ENCODE data around the gene PNP.

PNP gene

DNA sequence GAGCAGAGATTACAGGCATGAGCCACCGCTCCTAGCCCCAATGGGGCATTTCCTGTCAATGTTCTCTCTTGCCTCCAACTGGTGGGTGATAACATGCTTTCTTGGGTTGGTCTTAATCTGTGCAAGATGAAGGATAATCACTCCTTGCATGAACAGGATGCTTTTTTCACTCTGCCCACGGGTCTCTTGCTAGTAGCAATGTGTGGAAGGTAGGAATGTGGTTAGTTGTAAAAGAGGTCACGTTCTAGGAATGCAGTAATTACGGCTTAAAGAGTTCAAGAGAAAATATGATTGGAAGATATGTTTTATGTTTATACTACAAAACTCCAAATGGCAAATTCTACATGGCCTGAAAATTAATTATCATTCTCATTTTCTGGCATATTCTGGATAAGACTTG lies 46.6 kb downstream of the PNP start:
- Histone ChIP-seq H3K9me3 (ENCODE audit: insufficient read depth, low read length, severe bottlenecking) (no peaks in the 10 kb centered on the region), H3K27me3 (ENCODE audit: insufficient read depth, low read length, poor library complexity) (peaks cover 5% of the 10 kb centered on the region), H3K4me1 (ENCODE audit: insufficient read depth, low read length) (no peaks in the 10 kb centered on the region), H3K27ac (ENCODE audit: low read length) (no peak overlapping the region), H3K9ac (ENCODE audit: low read depth, low read length) (no peak overlapping the region), H3K4me2 (ENCODE audit: insufficient read depth, low read length) (no peak overlapping the region), H4K20me1 (ENCODE audit: insufficient read depth, low read length) (no peaks in the 10 kb centered on the region), H3K36me3 (ENCODE audit: insufficient read depth, low read length) (no peaks in the 10 kb centered on the region), H3K79me2 (ENCODE audit: insufficient read depth, low read length) (no peaks in the 10 kb centered on the region), H2AFZ (ENCODE audit: low read depth, low read length) (no peak overlapping the region), H3K4me3 (ENCODE audit: low read depth in 1 of 2, low read length in 2 of 2) (no peak overlapping the region)
- ATAC-seq (ENCODE audit: insufficient read depth, low read depth) (no peak), DNase-seq (no peak)
- TF ChIP-seq, protein P1, sequence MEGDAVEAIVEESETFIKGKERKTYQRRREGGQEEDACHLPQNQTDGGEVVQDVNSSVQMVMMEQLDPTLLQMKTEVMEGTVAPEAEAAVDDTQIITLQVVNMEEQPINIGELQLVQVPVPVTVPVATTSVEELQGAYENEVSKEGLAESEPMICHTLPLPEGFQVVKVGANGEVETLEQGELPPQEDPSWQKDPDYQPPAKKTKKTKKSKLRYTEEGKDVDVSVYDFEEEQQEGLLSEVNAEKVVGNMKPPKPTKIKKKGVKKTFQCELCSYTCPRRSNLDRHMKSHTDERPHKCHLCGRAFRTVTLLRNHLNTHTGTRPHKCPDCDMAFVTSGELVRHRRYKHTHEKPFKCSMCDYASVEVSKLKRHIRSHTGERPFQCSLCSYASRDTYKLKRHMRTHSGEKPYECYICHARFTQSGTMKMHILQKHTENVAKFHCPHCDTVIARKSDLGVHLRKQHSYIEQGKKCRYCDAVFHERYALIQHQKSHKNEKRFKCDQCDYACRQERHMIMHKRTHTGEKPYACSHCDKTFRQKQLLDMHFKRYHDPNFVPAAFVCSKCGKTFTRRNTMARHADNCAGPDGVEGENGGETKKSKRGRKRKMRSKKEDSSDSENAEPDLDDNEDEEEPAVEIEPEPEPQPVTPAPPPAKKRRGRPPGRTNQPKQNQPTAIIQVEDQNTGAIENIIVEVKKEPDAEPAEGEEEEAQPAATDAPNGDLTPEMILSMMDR (IDR thresholded peaks at IDR 0.05; ENCODE audit: borderline replicate concordance, extremely low read depth, low read length, poor library complexity, severe bottlenecking): no peak
- no peak for TF ChIP-seq EZH2 (IDR thresholded peaks at IDR 0.05; ENCODE audit: borderline replicate concordance, low read depth, low read length, severe bottlenecking)

DNA sequence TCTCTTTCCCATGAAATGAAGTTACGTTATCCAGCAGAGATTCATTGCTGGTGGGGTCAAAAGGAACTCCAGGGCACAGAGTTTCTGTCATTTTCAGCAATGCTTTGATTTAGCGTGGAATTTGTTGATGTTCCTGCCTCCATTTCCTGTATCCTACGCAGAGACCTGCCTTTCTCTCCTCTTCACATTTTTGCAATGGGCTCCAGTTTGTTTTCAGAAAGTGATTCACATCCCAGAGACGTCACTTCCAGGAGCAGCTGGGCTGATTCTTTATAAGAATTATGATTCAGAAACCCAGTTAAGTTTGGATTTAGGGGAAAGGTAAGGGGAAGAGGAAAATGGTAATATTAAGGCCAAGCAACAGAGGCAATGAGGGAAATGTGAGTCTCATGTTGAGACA lies 47.7 kb downstream of the PNP start:
- no peak overlapping the region for H3K27ac ChIP-seq (ENCODE audit: low read length)
- H3K9me3 ChIP-seq (ENCODE audit: insufficient read depth, low read length, severe bottlenecking): no peaks in the 10 kb centered on the region
- DNase-seq (no peak), ATAC-seq (ENCODE audit: insufficient read depth, low read depth) (no peak)
- no peak overlapping the region for H3K9ac ChIP-seq (ENCODE audit: low read depth, low read length)
- H3K27me3 ChIP-seq (ENCODE audit: insufficient read depth, low read length, poor library complexity): peaks cover 5% of the 10 kb centered on the region
- no peak overlapping the region for H3K4me2 ChIP-seq (ENCODE audit: insufficient read depth, low read length)
- H2AFZ ChIP-seq (ENCODE audit: low read depth, low read length): no peak overlapping the region
- H3K4me1 ChIP-seq (ENCODE audit: insufficient read depth, low read length): no peaks in the 10 kb centered on the region
- no peak overlapping the region for H3K4me3 ChIP-seq (ENCODE audit: low read depth in 1 of 2, low read length in 2 of 2)
- H3K79me2 ChIP-seq (ENCODE audit: insufficient read depth, low read length): no peaks in the 10 kb centered on the region
- TF ChIP-seq EZH2 (IDR thresholded peaks at IDR 0.05; ENCODE audit: borderline replicate concordance, low read depth, low read length, severe bottlenecking): no peak
- H4K20me1 ChIP-seq (ENCODE audit: insufficient read depth, low read length): no peaks in the 10 kb centered on the region
- no peaks in the 10 kb centered on the region for H3K36me3 ChIP-seq (ENCODE audit: insufficient read depth, low read length)

DNA sequence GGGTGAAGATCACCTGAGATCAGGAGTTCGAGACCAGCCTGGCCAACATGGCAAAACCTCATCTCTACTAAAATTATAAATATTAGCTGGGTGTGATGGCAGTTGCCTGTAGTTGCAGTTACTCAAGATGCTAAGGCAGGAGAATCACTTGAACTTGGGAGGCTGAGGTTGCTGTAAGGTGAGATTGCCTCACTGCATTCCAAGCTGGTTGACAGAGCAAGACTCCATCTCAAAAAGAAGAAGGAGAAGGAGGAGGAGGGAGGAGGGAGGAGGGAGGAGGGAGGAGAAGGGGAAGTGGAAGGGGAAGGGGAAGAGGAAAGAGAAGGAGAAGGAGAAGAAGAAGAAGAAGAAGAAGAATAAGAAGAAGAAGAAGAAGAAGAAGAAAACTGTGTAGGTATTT lies 53.1 kb downstream of the PNP start:
- no peak for ATAC-seq (ENCODE audit: insufficient read depth, low read depth)
- TF ChIP-seq, protein P1 (IDR thresholded peaks at IDR 0.05; ENCODE audit: borderline replicate concordance, extremely low read depth, low read length, poor library complexity, severe bottlenecking): no peak
- TF ChIP-seq EZH2 (IDR thresholded peaks at IDR 0.05; ENCODE audit: borderline replicate concordance, low read depth, low read length, severe bottlenecking): no peak

DNA sequence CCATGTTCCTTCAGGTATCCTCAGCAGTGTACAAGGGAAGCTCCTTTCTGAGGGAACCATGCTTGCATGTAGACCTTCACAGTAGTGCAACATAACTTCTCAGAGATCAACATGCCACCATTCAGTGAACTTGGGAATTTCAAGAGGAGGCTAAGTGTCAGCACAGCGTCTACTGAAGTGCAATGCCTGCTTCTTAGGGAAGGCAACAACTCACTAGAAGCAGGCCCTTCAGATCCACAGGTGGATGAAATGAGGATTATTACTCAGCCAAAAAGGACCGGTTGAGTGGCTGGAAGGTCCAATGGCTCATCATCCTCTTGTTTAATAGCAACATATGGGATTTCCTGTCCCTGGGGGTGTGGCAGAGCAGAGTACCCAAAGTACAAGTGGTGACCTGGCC lies 54.8 kb downstream of the PNP start:
- H3K9ac ChIP-seq (ENCODE audit: low read depth, low read length): no peak overlapping the region
- DNase-seq (no peak), ATAC-seq (ENCODE audit: insufficient read depth, low read depth) (no peak)
- H3K79me2 ChIP-seq (ENCODE audit: insufficient read depth, low read length): no peaks in the 10 kb centered on the region
- H3K36me3 ChIP-seq (ENCODE audit: insufficient read depth, low read length): no peaks in the 10 kb centered on the region
- peaks cover 12% of the 10 kb centered on the region for H3K27me3 ChIP-seq (ENCODE audit: insufficient read depth, low read length, poor library complexity)
- no peak overlapping the region for H3K4me2 ChIP-seq (ENCODE audit: insufficient read depth, low read length)
- H4K20me1 ChIP-seq (ENCODE audit: insufficient read depth, low read length): no peaks in the 10 kb centered on the region
- H3K27ac ChIP-seq (ENCODE audit: low read length): no peak overlapping the region
- H3K4me3 ChIP-seq (ENCODE audit: low read depth in 1 of 2, low read length in 2 of 2): no peak overlapping the region
- no peak for TF ChIP-seq EZH2 (IDR thresholded peaks at IDR 0.05; ENCODE audit: borderline replicate concordance, low read depth, low read length, severe bottlenecking)
- TF ChIP-seq, protein P1 (IDR thresholded peaks at IDR 0.05; ENCODE audit: borderline replicate concordance, extremely low read depth, low read length, poor library complexity, severe bottlenecking): no peak
- H2AFZ ChIP-seq (ENCODE audit: low read depth, low read length): no peak overlapping the region
- H3K4me1 ChIP-seq (ENCODE audit: insufficient read depth, low read length): no peaks in the 10 kb centered on the region
- no peaks in the 10 kb centered on the region for H3K9me3 ChIP-seq (ENCODE audit: insufficient read depth, low read length, severe bottlenecking)

More for the DNA sequence above, 53.1 kb downstream of the PNP start:
- no peaks in the 10 kb centered on the region for H4K20me1 ChIP-seq (ENCODE audit: insufficient read depth, low read length)
- H3K27ac ChIP-seq (ENCODE audit: low read length): no peak overlapping the region
- no peaks in the 10 kb centered on the region for H3K9me3 ChIP-seq (ENCODE audit: insufficient read depth, low read length, severe bottlenecking)
- no peaks in the 10 kb centered on the region for H3K36me3 ChIP-seq (ENCODE audit: insufficient read depth, low read length)
- no peaks in the 10 kb centered on the region for H3K79me2 ChIP-seq (ENCODE audit: insufficient read depth, low read length)
- H3K4me1 ChIP-seq (ENCODE audit: insufficient read depth, low read length): no peaks in the 10 kb centered on the region
- no peak overlapping the region for H2AFZ ChIP-seq (ENCODE audit: low read depth, low read length)
- H3K27me3 ChIP-seq (ENCODE audit: insufficient read depth, low read length, poor library complexity): peaks cover 8% of the 10 kb centered on the region
- no peak overlapping the region for H3K4me2 ChIP-seq (ENCODE audit: insufficient read depth, low read length)
- no peak for DNase-seq
- no peak overlapping the region for H3K4me3 ChIP-seq (ENCODE audit: low read depth in 1 of 2, low read length in 2 of 2)
- no peak overlapping the region for H3K9ac ChIP-seq (ENCODE audit: low read depth, low read length)

All from DND-41 (cell line).